GM12872 (cell line): Measurements from ENCODE around the gene CCDC182.

Source experiments
- TF ChIP-seq, protein P1 (sequence below): IDR thresholded peaks from 3 replicates; pipeline ENCODE4 v1.5.1; 2011; ENCODE audit warnings: low read depth, mild to moderate bottlenecking, low read length, moderate library complexity; ENCODE audit not compliant: insufficient read depth

The CCDC182 gene

DNA sequence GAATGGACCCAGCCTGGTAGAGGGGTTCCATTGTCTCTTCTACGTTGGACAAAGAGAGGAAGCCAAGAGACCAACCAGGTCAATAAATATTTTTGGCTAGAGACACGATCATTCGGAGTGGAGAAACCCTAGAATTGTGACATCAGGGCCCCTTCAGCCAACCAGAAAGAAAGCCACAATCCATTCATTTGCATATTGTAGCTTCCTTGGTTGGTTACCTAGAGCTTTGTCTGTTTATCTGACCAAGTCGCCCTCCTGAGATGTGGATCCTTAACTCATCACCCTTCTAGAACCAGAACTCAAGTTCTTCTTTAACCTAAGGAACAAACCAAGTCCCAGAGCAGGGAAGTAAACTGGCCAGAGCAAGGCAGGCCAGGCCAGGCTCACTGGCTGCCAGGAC lies at the start of gene CCDC182:
TSS of gene CCDC182 (minus strand) at position 58 of the 400 bp plus-strand sequence. CDS start at position 31, 27 bp downstream.
- TF ChIP-seq, protein P1, sequence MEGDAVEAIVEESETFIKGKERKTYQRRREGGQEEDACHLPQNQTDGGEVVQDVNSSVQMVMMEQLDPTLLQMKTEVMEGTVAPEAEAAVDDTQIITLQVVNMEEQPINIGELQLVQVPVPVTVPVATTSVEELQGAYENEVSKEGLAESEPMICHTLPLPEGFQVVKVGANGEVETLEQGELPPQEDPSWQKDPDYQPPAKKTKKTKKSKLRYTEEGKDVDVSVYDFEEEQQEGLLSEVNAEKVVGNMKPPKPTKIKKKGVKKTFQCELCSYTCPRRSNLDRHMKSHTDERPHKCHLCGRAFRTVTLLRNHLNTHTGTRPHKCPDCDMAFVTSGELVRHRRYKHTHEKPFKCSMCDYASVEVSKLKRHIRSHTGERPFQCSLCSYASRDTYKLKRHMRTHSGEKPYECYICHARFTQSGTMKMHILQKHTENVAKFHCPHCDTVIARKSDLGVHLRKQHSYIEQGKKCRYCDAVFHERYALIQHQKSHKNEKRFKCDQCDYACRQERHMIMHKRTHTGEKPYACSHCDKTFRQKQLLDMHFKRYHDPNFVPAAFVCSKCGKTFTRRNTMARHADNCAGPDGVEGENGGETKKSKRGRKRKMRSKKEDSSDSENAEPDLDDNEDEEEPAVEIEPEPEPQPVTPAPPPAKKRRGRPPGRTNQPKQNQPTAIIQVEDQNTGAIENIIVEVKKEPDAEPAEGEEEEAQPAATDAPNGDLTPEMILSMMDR, result no peak

DNA sequence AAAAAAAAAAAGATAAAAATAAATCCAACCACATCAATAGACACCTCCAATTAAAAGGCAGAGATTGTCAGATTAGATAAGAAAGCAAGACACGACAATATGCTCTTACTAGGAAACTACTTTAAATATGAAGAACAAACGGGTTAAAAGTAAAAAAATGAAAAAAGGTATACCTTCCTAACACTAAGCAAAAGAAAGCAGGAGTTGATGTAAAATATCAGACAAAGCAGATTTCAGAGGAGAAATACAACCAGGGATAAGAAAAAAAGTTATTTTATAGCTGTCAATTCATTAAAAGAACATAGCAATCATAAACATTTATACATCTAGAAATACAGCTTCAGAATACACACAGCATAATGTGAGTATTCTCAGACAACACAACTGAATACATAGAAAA lies 49.7 kb upstream of the CCDC182 start:
- TF ChIP-seq, protein P1, result no peak

DNA sequence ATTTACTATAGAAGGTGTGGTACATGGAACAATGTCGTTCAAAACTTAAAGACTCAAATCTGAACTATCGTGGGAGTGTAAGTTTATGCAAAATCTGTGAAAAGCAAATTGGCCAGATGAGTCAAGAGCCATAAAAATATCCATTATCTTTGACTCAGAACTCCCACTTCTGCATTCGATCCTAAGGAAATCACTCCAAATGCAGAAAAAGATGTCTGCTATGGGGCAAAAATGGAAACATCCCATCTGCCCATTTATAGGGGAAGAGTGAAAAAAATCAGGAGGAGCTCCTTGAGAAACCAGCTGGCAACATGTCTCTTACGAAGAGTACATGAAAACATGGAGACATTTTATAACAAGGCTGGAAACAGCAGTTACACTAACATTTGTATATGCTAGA lies 43.6 kb upstream of the CCDC182 start:
- TF ChIP-seq, protein P1, result no peak

DNA sequence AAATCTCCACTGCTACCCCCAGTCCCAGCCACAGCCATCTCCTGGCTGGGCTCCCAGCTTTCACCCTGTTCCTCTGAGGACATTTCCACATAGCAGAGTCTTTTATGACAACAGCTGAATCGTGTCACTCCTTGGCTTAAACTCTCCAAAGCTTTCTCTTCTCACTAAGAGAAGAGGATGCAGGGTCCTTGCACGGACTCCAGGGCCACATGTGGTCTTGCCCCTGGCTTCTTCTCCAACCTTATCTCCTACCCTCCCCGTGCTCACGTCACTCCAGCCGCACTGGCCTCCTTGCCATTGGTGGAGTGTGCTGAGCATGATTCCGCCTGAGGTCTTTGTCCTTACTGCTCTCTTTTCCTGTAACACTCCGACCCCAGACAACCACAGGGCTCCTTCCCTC lies 39.9 kb upstream of the CCDC182 start:
- TF ChIP-seq, protein P1, result no peak

DNA sequence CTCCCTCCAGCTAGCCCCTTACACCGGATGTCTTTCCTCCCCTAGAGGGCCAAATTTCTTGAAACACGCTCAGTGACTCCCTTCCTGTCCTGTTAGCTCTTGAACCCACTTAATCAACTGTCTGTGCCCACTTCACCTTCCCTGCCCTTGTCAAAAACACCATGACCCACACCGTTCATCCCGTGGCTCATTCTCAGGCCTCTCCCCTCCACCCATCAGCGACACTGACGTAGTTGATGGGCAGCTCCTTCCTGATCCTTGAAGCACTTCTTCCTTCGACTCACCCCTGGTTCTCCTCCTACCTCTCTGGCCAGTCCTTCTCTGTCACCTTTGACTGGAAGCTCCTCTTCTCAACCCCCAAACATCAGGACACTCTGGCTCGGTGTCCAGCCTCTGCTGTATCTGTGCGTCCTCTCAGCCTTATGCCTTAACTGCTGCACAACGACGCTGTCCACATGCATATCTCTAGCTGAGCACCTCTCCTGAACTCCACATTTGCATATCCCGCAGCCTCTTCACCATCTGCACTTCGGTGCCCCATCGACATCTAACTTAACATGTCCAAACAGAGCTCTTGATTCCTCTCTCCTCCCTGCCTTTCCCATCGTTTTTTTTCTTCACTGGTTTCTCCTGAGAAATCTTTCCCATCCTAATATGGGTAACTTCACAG lies 39.3 kb upstream of the CCDC182 start:
- TF ChIP-seq, protein P1, result no peak

DNA sequence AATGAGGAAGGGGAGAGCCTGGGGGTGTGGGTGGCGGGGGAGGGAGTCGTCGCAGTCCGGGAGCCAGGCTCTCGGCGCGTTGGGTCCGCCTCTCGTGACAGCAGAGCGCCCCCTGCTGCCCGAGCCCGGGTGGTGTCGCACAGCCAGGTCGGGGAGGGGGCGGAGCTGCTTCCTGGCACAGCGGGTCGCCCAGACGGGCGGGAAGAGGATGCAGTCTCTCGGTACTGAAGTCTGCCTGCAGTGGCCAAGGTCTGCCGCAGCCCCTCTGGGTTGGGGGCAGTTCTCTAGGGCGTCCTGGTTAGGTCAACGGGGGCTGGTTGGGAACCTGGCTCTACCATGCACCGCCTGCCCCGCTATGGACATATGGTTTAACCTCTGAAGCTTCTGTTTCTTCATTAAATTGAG lies 38.2 kb upstream of the CCDC182 start:
- TF ChIP-seq, protein P1, result peak; percentile 87

DNA sequence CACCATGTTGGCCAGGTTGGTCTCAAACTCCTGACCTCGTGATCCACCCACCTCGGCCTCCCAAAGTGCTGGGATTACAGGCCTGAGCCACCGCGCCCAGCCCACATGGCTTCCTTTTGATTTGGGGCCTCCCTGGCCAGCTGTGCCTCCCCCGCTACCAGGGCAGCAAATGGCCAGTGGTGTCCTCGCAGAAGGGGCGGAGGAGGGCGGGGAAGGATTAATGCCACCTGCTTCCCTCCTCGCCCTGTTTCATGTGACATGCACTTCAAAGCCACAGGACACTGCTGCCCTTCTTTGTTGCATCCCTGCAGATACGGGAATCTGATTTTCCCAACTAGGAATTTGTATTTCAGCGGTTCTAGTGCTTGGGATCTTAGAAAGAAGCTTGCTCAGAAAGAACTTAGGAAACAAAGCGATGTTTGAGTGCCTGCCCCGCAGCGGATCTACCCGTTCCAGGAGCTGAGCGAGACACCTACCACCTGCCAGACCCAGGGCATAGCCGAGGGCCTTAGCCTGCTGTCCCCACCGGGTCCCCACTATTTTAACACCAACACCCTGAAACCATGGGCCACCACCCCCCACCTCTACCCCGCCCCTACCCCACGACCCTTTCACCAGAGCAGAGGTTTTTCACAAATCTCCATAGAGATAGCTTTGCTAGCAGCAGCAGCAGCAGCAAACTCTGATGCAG lies 37.7 kb upstream of the CCDC182 start:
- TF ChIP-seq, protein P1, result no peak
